GM23338 (cell line): ENCODE results near the gene UBL4A. TPM values are rescaled to one million over a fixed set of nuclear protein-coding genes. Genes with fewer than 3 reads are reported as not detected.

Source experiments
- ATAC-seq: fragments of 200-7000 bp; cut with Tn5 transposase; 3 replicates; pipeline ENCODE4 v1.9.1; 2020
- DNase-seq: peaks from one replicate; pipeline ENCODE4 v3.0.0-alpha.2; 2015; ENCODE audit warnings: low spot score
- H2AFZ ChIP-seq: fragments of 200-600 bp; sonication (generic); 2 replicates; pipeline ENCODE4 v1.8.0; 2016; ENCODE audit warnings: antibody characterized with exemption, mild to moderate bottlenecking, moderate library complexity
- H3F3A ChIP-seq: fragments of 200-600 bp; sonication (generic); replicated peaks from 2 replicates; pipeline ENCODE4 v1.8.0; 2017; ENCODE audit warnings: antibody characterized with exemption, mixed run types, low read depth
- H3K27ac ChIP-seq: fragments of 200-600 bp; sonication (generic); 2 replicates; pipeline ENCODE4 v1.6.1; 2016; ENCODE audit warnings: low read depth
- H3K27me3 ChIP-seq: fragments of 200-600 bp; sonication (generic); 2 replicates; pipeline ENCODE4 v1.8.0; 2016; ENCODE audit warnings: mild to moderate bottlenecking, mixed run types, moderate library complexity; ENCODE audit not compliant: insufficient read depth
- H3K36me3 ChIP-seq: fragments of 200-600 bp; sonication (generic); 2 replicates; pipeline ENCODE4 v1.8.0; 2016; ENCODE audit warnings: mild to moderate bottlenecking; ENCODE audit not compliant: insufficient read depth
- H3K4me1 ChIP-seq: fragments of 200-600 bp; sonication (generic); 2 replicates; pipeline ENCODE4 v1.8.0; 2016; ENCODE audit warnings: mild to moderate bottlenecking, moderate library complexity; ENCODE audit not compliant: insufficient read depth
- H3K4me2 ChIP-seq: fragments of 200-600 bp; sonication (generic); 2 replicates; pipeline ENCODE4 v1.7.1; 2017; ENCODE audit warnings: mixed run types
- H3K4me3 ChIP-seq: fragments of 200-600 bp; sonication (generic); 2 replicates; pipeline ENCODE4 v1.6.1; 2016; ENCODE audit warnings: mixed run types
- H3K79me2 ChIP-seq: fragments of 200-600 bp; sonication (generic); replicated peaks from 2 replicates; pipeline ENCODE4 v1.8.0; 2017; ENCODE audit warnings: mild to moderate bottlenecking; ENCODE audit not compliant: insufficient read depth
- H3K9me2 ChIP-seq: fragments of 200-600 bp; sonication (generic); 2 replicates; pipeline ENCODE4 v1.8.0; 2017; ENCODE audit not compliant: insufficient read depth
- H4K20me1 ChIP-seq: fragments of 200-600 bp; sonication (generic); replicated peaks from 2 replicates; pipeline ENCODE4 v1.8.0; 2017; ENCODE audit warnings: mild to moderate bottlenecking; ENCODE audit not compliant: insufficient read depth
- H3K27ac Mint-ChIP-seq: 2 replicates; pipeline ENCODE4 v1.8.0; 2020; ENCODE audit warnings: inconsistent platforms, mild to moderate bottlenecking, moderate library complexity, mixed read lengths
- H3K27me3 Mint-ChIP-seq: 3 replicates; pipeline ENCODE4 v1.8.0; 2022; ENCODE audit warnings: low read depth, mild to moderate bottlenecking, moderate library complexity, mixed read lengths, inconsistent platforms; ENCODE audit not compliant: insufficient read depth, poor library complexity
- H3K36me3 Mint-ChIP-seq: 3 replicates; pipeline ENCODE4 v1.8.0; 2021; ENCODE audit warnings: low read depth, mild to moderate bottlenecking, inconsistent platforms, moderate library complexity, mixed read lengths
- H3K4me1 Mint-ChIP-seq: 3 replicates; pipeline ENCODE4 v1.8.0; 2020; ENCODE audit warnings: mild to moderate bottlenecking, inconsistent platforms, mixed read lengths
- H3K4me3 Mint-ChIP-seq: 3 replicates; pipeline ENCODE4 v1.8.0; 2021; ENCODE audit warnings: moderate library complexity, mild to moderate bottlenecking, inconsistent platforms, mixed read lengths
- H3K9me3 Mint-ChIP-seq: 3 replicates; pipeline ENCODE4 v1.8.0; 2020; ENCODE audit warnings: moderate library complexity, mild to moderate bottlenecking, inconsistent platforms, mixed read lengths
- CREB1 ChIP-seq: fragments of 250-450 bp; sonication (Bioruptor Pico); IDR thresholded peaks from 2 replicates; pipeline ENCODE4 v1.5.0; 2020; ENCODE audit warnings: low read depth, mild to moderate bottlenecking, moderate library complexity
- EZH2phosphoT487 ChIP-seq: fragments of 200-600 bp; sonication (generic); IDR thresholded peaks from one replicate; pipeline ENCODE4 v1.8.1; 2018; ENCODE audit warnings: antibody characterized with exemption; ENCODE audit not compliant: unreplicated experiment
- JUNB ChIP-seq: IDR thresholded peaks from one replicate; pipeline ENCODE4 v1.6.1; 2016; ENCODE audit warnings: antibody characterized with exemption; ENCODE audit not compliant: unreplicated experiment
- NANOG ChIP-seq: IDR thresholded peaks from 2 replicates; pipeline ENCODE4 v1.6.1; 2016; ENCODE audit warnings: antibody characterized with exemption, borderline replicate concordance
- REST ChIP-seq: IDR thresholded peaks from one replicate; pipeline ENCODE4 v1.6.1; 2018; ENCODE audit warnings: antibody characterized with exemption; ENCODE audit not compliant: unreplicated experiment
- STAT1 ChIP-seq: IDR thresholded peaks from one replicate; pipeline ENCODE4 v1.6.1; 2016; ENCODE audit warnings: antibody characterized with exemption; ENCODE audit not compliant: unreplicated experiment
- ZNF114 ChIP-seq: fragments of 250-450 bp; sonication (Bioruptor Pico); IDR thresholded peaks from 2 replicates; pipeline ENCODE4 v1.5.0; 2020; ENCODE audit warnings: mild to moderate bottlenecking, moderate library complexity
- ZNF331 ChIP-seq: fragments of 250-450 bp; sonication (Bioruptor Pico); IDR thresholded peaks from 2 replicates; pipeline ENCODE4 v1.5.0; 2020; ENCODE audit warnings: low read depth, mild to moderate bottlenecking, moderate library complexity
- ZNF462 ChIP-seq: fragments of 250-450 bp; sonication (Bioruptor Pico); IDR thresholded peaks from 2 replicates; pipeline ENCODE4 v1.5.0; 2020; ENCODE audit warnings: mild to moderate bottlenecking, moderate library complexity
- polyA plus RNA-seq: library from polyadenylated mRNA; unstranded; fragments of >200 nt; fragmentation: Nextera tagmentation; extraction: Ambion mirVana; gene quantifications from 2 replicates; pipeline ENCODE4 v1.2.1, GENCODE V29; 2016
- total RNA-seq: library from RNA; depleted of rRNA; stranded (reverse); fragments of >200 nt; shearing (Covaris generic); gene quantifications from 2 replicates; pipeline ENCODE4 v1.2.3, GENCODE V29; 2014

Gene UBL4A
- total and polyA plus RNA-seq, 2 experiments from 2014 or later: 15.6 to 43.7 TPM

GRCh38 chrX:154486052-154486395 lies 391 bp downstream of the UBL4A start (continued):
- TF ChIP-seq REST (no peak), EZH2phosphoT487 (no peak), STAT1 (no peak)

- Mint-ChIP-seq H3K36me3 (peaks cover 5% of the 10 kb centered on the region; the same call in 2 of the 3 replicates), H3K27ac (no peak overlapping the region), H3K9me3 (no peaks in the 10 kb centered on the region), H3K27me3 (peaks cover 14% of the 10 kb centered on the region), H3K4me3 (peak overlapping the region; percentile 65), H3K4me1 (peaks cover 10% of the 10 kb centered on the region; the same call in 2 of the 3 replicates)
- Histone ChIP-seq H3K4me3 (peak overlapping the region; percentile 56), H3K27me3 (no peaks in the 10 kb centered on the region), H4K20me1 (no peaks in the 10 kb centered on the region; the same call in 1 of the 2 replicates), H3K4me2 (peak overlapping the region; percentile 80), H3F3A (no peaks in the 10 kb centered on the region), H3K36me3 (no peaks in the 10 kb centered on the region), H3K79me2 (no peaks in the 10 kb centered on the region), H3K9me2 (no peaks in the 10 kb centered on the region), H2AFZ (no peak overlapping the region), H3K27ac (no peak overlapping the region), H3K4me1 (no peaks in the 10 kb centered on the region)
- DNase-seq (peak; percentile 17), ATAC-seq (no peak; the same call in 2 of the 3 replicates)
- TF ChIP-seq ZNF114 (CRISPR knock-in tag): no peak
- no peak for TF ChIP-seq JUNB
- no peak for TF ChIP-seq ZNF462 (CRISPR knock-in tag)
- no peak for TF ChIP-seq ZNF331
- TF ChIP-seq NANOG: no peak
- TF ChIP-seq CREB1 (CRISPR knock-in tag): no peak
- TF ChIP-seq REST: no peak
Observed at GRCh38 chrX:154485150-154486051, 1.0 kb downstream of the UBL4A start.
